NCI-H526 treated with DMSO at 0.1 percent for 48 hours (cell line): ENCODE measurements around the gene EDEM3.

Source experiments
- DNase-seq: peaks from one replicate; lab custom pipeline; 2025; lab: John Stamatoyannopoulos, UW

The EDEM3 gene

DNA sequence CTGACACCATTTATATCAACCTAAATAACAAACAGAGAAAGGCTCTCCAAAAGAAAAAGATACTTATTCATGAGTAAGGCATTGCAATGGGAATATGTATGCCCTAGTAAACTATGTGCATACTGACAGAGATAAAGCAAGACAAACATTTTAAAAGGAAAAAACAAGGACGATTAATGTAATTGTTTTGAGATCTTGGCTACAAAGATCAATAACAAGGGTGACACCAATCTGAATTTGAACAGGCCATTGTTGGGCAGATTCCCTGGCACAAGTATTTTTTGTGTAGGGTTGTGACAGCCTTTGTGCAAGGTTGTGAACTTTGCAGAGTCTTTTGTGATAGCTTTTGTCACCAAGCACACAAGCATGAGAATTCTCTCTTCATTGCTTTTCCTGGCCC is 85.3 kb downstream of the EDEM3 start:
- no peak for DNase-seq

DNA sequence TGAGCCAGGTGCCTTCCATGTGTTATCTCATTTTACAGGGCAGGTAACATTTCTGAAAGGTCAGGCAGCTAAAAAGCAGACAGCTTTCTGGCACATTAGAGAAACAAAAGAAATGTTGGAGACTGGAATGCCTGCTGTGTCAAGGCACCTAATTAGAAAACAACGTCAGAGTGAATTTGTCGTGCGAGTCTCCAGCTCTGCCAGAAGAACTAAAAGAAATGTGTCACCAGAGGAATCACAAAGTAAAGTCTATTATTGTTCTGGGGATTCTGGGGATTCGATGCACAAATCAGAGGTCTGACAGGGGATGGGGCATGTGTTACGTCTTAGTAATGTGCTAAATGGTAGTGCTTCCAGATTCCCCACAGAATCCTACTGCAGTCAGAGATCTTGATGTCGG is 89.3 kb downstream of the EDEM3 start:
- DNase-seq = no peak

DNA sequence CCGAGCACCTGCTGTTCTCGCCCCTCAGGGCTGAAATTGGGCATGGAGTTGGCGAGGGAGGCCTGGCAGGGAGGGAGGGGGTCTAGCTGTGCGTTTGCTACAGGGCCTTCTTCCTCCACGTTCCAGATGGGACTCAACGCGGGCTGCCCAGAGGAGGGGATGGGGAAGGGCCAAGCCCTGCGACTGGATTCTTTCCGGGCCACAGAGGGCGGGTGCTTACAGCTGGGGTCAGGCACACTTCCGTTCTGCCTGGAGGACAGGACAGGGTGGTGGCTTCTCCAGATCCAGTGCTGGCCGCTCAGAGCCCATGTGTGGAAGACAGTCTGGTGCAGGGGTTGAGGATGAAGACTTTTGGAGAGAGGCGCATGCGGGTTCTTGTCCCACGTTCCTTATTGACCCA is 90.0 kb downstream of the EDEM3 start:
- DNase-seq = no peak

DNA sequence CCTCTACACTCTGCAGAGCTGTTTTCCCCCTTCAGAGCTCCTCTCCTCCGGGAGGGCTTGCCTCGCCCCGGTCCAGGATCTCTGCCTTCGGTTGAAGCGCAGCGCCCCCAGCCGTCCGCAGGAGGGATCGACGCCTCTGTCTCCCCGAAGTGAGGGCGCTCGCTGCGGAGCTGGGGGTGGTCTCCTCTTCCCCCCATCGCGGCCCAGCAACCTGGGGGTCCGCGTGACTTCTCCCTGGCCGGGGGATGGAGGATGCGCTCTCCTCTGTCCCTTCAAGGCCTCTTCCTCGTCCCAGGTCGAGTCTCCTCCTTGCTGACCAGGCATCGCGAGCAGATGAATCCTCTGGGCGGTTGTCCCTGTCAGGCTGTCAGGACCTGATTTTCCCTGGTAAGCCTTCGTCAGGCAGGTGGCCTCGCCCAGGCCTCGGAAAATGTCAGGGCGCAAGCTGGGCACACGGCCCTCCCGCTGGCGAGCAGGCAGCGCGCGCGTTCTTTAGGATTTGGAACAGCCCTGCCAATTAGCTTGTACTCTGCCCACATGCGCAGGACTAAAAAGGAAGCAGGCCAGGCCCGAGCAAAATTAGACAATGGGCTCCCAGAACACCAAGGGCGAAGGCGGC is 90.5 kb downstream of the EDEM3 start:
- peak; percentile 90 for DNase-seq

DNA sequence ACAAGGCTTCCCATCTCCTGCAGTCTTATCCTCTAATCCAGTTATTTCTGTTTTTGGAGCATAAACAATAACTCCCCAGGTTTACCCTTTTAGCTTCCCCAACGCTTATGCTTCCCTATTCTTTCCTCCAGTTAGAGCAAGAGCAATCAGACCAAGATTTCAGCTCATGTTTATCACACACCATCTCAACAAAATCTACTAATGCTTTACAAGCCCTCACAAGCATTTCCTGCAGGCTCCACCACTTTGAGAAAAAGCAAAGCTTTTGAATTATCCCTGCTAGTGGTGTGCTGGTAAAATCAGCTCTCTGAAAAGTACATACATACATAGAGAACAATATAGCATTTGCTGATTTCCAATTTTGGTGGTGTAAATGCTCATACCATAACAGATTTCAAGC is 92.9 kb downstream of the EDEM3 start:
- no peak for DNase-seq

DNA sequence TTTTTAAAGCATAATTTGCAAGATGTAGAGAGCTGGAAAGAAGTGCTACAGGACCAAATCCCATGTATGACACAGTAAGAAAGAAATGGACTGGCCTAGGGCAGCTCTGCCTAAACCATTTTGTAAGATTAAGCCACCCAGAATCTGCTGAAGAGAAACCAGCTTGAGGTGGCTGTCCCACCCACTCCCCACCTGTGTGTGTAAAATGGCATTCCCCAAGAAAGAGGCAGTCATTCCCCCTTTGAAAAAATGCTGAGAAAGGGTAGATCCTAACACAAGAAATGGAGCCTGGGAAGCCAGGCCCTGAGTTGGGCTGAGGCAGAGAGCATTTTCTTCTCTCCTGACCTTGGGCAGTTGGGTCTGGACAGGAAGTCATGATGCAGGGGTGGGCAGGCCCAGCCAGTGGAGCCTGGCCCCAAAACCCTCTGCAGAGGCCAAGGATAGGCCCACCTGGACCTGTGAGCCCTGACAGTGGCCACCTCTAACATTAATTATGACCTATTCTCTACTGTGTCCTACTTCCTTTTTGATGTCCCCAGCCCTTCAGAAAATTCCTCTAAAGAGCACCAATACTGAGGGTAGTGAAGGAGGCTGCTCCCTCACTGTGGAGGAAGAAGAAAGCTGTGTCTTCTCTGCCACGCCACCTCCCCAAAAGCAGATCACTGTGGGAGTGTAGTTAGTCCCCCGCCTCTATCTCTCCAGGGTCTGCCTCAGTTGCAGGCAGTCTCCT is 94.0 kb downstream of the EDEM3 start:
- DNase-seq = no peak

DNA sequence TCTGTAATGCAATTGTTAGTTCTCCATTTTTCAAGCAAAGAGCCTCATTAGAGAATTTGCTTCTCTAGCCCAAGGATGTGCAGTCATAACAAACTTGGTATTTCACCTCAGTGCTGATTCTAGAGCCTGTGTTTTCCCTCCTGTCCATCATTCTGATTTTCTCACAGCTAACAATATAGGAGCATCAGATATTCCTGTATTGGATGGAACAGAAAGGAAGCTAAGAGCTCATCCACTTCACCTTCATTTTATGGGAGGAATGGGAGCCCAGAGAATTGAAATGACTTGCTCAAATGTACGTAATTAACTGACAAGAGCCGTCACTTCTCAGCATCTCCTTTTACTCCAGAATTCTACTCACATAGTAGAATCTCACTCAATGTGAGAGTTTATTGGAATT is 96.6 kb downstream of the EDEM3 start:
- no peak for DNase-seq

DNA sequence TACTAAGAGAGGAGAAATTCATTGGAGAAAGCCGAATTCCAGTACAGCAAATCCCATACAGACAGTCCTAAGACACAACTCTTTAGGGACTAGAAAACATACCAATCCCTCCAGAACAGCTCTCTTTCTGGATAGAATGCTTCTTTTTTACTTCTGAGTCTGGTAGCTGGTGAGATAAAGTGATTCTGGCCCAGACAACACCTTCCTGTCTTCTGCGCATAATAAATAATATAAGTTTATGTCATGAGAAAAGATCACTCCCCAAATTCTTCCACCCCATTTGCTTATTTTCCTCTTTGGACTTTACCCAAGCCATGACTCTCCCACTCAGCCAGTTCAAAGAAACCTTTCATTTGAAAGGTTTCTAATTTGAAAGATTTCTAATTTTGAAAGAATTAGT is 98.4 kb downstream of the EDEM3 start:
- no peak for DNase-seq

DNA sequence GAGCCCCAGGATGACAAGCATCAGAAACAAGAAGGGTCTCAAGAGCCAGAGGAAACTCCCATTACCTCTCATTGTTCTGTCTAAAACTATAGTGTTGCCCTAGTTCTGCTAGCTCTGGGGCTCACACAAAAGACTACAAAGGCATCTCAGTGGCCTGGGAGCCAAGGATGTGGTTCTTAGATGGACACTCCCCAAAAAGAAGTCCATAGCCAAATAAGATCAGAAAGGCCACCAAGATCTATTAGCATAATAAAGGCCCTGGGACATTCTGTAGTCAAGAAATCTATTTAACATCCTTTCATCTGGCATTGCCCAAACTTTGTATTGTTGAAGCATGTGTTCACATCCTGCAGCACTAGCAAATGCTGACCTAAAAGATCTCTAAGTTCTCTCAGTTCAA is 99.5 kb downstream of the EDEM3 start:
- DNase-seq = no peak

DNA sequence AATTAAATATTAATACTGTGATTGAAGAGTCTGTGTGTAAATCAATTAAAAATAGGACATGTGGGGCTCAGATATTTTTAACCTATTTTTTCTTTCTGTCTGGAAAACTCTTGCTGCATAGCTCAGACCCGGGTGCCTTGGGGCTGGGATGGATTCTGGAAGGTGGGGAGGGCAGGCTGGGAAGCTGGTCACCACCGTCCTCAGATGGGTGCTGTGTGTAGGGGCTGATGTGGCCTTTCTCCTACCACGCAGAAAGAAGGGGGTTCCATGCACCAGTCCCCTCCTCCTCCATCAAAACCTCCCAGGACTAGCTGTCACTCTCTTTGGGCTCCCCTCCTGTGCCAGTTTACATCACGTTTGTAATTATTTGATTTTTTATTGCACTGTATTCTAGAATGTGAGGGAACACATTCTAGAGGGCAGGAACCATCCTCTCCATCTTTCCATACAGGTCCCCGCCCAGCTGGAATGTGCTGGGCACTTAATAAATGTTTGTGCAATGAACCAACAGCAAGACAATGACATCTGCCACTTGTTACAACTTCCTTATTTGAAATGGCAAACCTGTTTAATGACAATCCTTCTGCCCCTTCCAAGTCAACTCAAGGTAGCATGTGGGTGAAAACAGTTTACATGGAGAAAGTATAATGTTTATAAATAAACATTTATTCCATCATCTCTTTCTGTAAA is 104.3 kb downstream of the EDEM3 start:
- DNase-seq = no peak

DNA sequence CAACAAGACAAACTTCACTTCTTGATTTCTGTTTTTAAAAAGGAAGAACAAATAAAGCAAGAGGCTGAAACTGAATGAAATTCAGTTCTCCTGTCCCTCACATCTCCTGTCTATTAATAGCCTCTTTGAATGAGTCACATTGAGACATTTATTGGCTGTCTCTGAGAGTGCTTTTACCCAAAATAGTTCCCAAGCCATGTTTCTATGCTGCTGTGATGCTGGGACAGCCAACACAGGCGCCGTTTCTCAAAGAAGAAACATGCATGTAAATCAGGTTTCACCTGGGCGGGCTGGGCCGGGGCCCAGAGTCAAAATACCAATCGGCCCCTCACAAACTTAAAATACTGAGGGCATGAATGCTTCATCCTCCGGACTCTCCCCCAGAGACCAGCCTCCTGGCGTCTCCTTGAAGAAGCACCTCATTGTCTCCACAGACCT is 105.2 kb downstream of the EDEM3 start:
- DNase-seq = no peak

DNA sequence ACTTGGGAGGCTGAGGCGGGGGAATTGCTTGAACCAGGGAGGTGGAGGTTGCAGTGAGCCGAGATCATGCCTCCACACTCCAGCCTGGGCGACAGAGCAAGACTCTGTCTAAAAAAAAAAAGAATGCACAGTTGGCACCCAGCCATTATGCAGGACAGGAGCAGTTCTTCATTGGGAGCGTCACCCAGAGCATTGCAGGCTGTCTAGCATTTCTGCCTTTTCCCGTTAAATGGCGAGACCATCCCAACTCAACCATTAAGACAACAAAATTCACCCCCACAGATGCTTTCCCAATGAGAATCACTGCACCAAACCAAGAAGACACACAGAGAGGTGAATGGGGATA is 105.8 kb downstream of the EDEM3 start:
- DNase-seq = no peak

DNA sequence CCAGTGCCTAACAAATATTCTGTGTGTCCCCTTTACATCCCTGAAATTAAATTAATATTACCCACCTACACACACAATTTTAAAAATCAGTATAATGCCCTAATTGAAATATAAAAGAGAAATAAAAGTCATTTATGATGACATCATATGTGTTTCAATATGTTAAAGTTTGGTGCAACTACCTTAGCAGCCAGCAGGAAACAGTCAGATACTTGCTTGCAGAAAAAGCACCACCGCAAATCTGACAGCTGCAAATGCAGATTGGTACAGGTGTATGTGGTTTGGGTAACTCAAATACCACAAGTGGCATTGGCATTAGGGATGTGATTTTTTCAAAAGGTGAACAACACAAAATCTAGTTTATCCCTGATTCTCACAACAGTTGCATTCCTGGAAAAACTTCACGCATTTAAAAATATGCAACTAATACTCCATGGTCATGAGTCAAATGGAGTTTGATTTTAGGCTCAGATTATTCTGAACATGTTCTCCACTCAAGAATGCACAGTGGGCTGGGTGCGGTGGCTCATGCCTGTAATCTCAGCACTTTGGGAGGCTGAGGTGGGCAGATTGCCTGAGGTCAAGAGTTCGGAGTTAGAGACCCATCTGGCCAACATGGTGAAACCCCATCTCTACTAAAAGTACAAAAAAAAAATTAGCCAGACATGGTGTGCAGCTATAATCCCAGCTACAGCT is 106.3 kb downstream of the EDEM3 start:
- DNase-seq = no peak

DNA sequence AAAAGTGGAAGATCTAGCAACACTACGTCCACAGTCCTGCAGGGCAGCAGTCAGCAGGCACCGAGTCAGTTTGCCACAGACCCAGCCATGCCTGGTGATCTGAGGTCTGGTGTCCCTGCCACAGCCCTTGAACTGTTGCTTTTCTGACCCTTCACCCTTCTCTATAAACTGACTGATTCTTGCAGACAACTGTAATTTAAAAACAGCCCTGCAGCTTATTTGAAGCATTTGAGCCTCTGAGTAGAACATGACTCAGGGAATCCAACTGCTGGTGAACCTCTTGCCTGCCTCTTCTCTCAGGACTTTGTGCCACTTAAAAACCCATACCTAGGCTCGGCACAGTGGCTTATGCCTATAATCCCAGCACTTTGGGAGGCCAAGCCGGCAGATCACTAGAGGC is 107.2 kb downstream of the EDEM3 start:
- no peak for DNase-seq

DNA sequence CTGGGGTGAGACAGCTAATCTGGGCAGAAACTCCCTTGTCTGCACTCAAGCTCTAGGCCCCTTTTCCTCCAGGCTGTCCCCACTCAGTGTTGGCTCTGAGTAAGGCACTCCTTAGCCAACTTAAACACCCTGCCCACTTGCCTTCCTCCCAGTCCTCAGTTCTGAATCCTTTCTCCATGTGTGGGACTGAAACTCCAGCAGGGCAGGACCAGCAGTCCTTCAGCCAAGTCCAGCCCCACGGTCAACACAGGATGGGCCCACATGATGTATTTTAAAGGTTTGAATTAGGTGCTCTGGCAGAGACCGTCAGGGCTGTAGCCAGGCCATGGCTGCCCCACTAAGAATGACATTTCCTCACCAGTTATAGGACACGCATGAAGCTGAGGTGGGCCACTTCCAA is 107.8 kb downstream of the EDEM3 start:
- no peak for DNase-seq

DNA sequence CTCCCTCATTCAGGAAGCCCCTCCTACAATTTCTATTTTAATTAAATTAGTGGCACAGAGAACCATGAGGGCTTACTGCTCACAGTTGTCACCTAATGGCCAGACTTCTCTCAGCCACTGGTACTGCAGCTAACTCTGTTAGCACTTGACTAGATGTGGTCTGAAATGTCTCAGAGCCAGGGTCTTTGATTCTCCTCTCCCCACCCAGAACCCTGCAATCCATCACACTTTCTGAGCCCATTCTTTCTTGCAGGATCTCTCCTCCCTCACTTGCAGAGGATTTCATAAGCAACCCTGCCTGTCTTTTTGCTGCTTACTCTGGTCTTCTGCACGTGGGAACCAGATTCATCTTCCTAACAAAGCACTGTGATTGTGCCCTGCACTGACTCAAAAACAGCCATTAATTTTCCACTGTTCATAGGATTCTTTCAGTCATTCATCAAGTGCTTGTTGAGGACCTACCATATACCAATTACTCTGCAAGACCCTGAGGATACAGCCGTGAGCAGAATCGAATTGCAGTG is 108.4 kb downstream of the EDEM3 start:
- no peak for DNase-seq

DNA sequence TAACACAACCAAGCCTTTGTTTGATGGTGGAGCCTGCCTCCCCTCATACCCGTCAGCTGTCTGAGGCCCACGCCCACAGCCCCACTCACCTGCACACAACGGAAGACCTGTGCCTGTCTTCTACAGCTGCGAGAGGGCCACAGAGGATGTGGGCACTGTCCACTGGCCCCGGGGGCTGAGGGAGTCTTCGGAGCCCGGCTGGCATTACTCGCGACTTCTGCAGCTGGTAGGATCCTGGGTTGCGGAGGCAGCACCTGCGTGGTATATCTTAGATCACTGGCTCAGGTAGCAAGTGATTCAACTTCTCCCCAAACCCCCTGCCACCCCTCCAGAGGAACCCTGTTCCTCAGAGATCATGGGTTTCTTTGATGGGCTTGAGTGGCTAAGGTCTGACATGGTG is 109.9 kb downstream of the EDEM3 start:
- DNase-seq = no peak

DNA sequence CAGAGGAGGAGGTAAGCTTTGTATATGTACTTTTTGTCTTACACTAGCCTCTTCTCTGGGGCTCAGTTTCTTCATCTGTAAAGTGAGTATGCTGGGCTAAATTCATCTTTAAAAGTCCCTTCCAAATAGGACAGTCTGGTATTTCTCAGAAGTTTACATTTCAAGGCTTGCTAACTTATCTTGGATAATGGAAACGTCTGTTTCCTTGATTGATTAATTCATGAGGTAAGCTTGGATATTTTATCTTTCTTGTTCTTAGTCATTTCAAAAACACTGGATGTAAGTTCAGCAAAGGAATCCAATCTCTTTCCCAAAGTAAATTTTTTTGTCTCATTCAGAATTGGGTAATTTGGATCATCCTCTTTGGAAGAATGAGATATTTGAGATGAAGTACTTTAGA is 111.0 kb downstream of the EDEM3 start:
- no peak for DNase-seq

DNA sequence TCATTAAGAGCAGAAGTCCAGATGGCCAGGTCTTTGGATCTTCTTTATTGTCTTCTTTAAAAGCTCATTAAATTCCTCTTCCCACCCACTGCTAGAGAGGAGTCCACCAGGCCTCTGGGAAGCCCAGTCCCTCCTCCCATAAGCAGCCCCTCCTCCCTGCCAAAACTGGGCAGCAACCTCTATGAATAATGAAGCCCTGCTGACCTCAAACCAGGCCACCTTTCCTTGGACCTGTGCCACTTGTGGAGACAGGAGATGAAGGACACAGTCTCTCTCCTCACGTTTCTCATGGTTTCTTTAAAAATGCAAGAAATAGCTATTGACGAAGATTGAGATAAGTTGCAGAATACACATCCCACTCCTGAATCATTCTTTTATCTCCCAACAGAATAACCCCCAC is 112.8 kb downstream of the EDEM3 start:
- no peak for DNase-seq

DNA sequence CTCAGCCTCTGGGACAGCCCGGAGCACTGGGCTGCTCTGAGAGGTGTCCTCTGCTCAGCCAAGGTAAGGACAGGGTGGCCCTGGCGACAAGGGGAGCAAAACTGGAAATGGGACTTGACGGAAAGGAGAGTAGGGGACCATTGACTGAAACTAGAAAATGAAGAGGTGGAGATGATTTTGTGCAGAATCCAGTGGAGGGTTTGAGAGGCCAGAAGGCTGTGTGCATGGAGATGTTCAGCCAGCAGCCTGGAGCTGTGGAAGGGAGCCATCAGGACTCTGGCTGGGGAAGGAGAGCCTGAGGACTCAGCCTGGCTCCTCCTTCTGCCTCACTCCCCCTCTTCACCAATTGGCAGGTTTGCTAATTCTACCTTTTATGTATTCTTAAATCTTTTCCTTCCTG is 114.2 kb downstream of the EDEM3 start:
- DNase-seq = no peak
